RWPE1 (cell line): Measurements from ENCODE around the gene DPP6.

ENCODE experiments used
- CTCF ChIA-PET: fragments of 350-600 bp; sonication (Branson Sonifier 250); formaldehyde crosslinking; extraction: SDS; loops from one replicate; lab custom pipeline; 2021; lab: Yijun Ruan, JAX
- POLR2A ChIA-PET: fragments of 400-600 bp; formaldehyde crosslinking; extraction: SDS; loops from one replicate; lab custom pipeline; 2020; ENCODE audit warnings: antibody characterized with exemption; ENCODE audit not compliant: low non-redundant PET; lab: Yijun Ruan, JAX
- DNase-seq: peaks from one replicate; pipeline ENCODE4 v3.0.0; 2012; ENCODE audit warnings: low spot score
- H3K27ac ChIP-seq: fragments of 450-650 bp; 2 replicates; pipeline ENCODE4 v1.5.1; 2017
- TF ChIP-seq, protein P1 (sequence below): fragments of 450-650 bp; conservative IDR thresholded peaks from 2 replicates; pipeline ENCODE4 v1.5.1; 2017; ENCODE audit warnings: low read depth, mild to moderate bottlenecking

DPP6 gene

DNA sequence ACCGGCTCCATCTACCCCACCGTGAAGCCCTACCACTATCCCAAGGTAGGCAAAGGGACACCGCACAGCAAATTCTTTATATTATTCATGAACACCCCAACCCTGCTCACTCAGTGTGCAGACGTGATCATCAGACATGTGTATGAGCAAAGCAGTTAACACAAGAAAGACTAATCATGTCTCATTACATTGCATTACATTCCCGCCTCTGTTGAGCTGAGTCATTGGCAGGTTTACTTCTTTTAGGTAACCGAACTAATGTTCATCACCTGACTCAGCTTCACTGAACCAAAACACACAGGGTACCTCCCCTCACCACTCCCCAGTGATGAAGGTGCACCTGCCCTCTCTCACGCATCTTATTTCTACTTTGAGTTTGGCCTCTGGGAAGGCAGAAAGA is 717.3 kb downstream of the DPP6 start:
- ChIA-PET POLR2A (no interaction called here), CTCF (no interaction called here)
- no peak overlapping the region for H3K27ac ChIP-seq
- peak; percentile 13 for DNase-seq
- TF ChIP-seq, protein P1, sequence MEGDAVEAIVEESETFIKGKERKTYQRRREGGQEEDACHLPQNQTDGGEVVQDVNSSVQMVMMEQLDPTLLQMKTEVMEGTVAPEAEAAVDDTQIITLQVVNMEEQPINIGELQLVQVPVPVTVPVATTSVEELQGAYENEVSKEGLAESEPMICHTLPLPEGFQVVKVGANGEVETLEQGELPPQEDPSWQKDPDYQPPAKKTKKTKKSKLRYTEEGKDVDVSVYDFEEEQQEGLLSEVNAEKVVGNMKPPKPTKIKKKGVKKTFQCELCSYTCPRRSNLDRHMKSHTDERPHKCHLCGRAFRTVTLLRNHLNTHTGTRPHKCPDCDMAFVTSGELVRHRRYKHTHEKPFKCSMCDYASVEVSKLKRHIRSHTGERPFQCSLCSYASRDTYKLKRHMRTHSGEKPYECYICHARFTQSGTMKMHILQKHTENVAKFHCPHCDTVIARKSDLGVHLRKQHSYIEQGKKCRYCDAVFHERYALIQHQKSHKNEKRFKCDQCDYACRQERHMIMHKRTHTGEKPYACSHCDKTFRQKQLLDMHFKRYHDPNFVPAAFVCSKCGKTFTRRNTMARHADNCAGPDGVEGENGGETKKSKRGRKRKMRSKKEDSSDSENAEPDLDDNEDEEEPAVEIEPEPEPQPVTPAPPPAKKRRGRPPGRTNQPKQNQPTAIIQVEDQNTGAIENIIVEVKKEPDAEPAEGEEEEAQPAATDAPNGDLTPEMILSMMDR = no peak

DNA sequence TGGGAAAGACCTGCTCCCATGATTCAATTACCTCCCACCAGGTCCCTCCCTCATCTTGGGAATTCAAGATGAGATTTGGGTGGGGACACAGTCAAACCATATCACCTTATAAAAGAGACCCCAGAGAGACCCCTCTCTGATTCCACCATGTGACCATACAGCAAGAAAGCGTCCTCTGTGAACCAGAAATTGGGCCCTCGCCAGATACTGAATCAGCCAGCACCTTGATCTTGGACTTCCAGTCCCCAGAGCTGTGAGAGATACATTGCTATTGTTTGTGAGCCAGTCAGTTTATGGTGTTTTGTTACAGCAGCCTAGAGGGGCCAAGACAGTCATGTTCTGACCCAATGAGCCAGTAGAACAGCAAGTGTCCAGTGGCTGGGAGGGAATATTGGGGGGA is 718.2 kb downstream of the DPP6 start:
- TF ChIP-seq, protein P1 = no peak
- CTCF ChIA-PET = no interaction called here
- DNase-seq = no peak
- no peak overlapping the region for H3K27ac ChIP-seq
- POLR2A ChIA-PET = no interaction called here

DNA sequence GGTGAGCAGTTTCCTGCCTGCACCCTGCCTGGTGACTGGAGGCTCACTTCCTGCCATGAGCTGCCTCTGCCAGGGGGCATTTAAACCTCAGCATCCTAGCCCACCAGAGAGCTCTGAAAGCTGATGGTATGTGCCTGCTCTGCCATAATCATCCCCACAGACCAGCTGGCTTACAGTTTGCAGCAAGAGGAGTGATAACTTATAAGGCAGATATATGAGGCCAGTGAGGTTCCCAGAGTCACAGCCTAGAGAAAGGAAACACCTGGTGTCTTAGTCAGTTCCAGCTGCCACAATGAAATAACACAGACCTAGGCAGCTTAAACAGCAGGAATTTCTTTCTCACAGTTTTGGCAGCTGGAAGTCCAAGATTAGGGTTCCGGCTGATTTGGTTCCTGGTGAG is 718.8 kb downstream of the DPP6 start:
- no peak overlapping the region for H3K27ac ChIP-seq
- ChIA-PET CTCF (no interaction called here), POLR2A (no interaction called here)
- no peak for DNase-seq
- TF ChIP-seq, protein P1 = no peak

DNA sequence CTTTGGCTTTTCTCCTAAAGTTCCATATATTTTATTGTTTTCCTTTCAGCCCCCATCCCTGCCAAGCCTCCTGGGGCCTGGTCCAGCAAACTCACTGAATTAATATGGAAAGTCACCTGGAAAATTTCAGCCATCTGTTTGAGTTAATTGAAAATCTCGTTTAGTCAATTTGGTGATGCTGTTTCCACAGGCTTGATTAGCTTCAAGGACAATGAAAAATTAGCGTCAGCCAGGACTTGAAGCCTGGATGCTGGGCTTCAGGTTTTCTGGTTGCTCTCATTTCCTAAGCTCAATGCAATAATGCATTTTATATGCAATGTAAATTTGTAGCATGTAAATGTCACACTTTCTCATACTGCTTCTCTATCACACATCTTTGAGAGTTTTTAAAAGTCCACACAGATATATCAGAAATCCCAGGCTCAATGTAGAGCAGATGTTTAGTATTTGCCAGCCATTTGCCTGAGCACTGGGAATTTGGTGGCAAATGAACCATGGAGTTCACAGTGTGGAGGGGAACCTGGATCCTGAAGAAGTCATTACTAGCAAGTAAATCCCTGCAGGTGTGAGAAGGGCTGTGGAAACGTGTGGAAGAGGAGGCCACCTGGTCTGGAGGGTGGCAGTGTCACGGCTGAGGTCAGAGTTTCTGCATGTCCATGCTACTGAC is 722.2 kb downstream of the DPP6 start:
- ChIA-PET POLR2A (no interaction called here), CTCF (no interaction called here)
- H3K27ac ChIP-seq = no peak overlapping the region
- no peak for DNase-seq
- TF ChIP-seq, protein P1 = no peak

DNA sequence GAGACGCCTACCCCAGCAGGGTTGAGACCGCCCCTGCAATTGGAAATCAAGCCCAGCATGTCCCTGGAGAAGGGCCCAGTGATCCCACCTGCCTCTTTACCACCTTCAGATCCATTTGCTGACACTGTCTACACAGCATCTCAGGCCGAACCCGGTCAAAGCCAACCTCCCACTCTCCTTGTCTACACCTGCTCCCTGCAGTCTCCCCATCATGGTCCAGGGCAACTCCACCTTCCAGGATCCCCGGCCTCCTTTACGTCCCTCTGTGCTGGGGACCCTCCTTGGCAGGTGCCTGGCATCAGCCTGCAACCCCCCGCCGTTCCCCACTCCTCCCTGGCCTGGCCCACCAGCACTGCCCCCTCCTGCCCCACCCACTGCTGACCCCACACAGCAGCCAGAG is 723.5 kb downstream of the DPP6 start:
- DNase-seq = no peak
- no peak overlapping the region for H3K27ac ChIP-seq
- TF ChIP-seq, protein P1 = no peak
- ChIA-PET POLR2A (no interaction called here), CTCF (no interaction called here)

DNA sequence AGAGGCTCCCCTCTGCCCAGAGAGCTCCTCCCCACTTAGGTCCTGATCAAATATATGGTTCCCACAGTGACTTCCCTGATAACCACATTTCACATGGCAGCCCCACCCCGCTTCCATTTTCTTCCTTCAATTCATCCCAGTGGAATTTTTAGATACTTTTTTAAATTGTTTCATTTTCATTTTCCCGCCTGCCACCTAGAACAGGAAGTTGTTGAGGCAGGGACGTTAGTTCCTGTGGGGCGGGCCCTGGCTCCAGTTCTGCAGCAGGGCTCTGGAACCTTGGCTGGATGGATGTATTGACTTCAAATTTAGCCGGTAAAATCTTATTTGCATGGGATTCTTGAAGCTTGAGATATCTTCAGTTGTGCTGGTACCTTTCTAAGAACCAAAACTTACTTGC is 724.2 kb downstream of the DPP6 start:
- no peak for DNase-seq
- TF ChIP-seq, protein P1 = no peak
- ChIA-PET POLR2A (no interaction called here), CTCF (no interaction called here)
- no peak overlapping the region for H3K27ac ChIP-seq
